Testis (tissue), 2 donors: ENCODE measurements around the gene TXLNB.

ENCODE experiments used
- POLR2A ChIP-seq: fragments of 450-650 bp; IDR thresholded peaks from one replicate; pipeline ENCODE4 v1.6.1; 2017; ENCODE audit warnings: antibody characterized with exemption, mild to moderate bottlenecking, moderate library complexity
- TF ChIP-seq, protein P1 (sequence below), 3 experiments: fragments of 450-650 bp in 2 of 3; fragments of 200-600 bp in 1 of 3; sonication (generic) in 1 of 3; IDR thresholded peaks; one replicate each; pipeline ENCODE4 v1.5.1; 2016 to 2019; ENCODE audit warnings: antibody characterized with exemption in 3 of 3, mild to moderate bottlenecking in 2 of 3, moderate library complexity in 1 of 3

DNA sequence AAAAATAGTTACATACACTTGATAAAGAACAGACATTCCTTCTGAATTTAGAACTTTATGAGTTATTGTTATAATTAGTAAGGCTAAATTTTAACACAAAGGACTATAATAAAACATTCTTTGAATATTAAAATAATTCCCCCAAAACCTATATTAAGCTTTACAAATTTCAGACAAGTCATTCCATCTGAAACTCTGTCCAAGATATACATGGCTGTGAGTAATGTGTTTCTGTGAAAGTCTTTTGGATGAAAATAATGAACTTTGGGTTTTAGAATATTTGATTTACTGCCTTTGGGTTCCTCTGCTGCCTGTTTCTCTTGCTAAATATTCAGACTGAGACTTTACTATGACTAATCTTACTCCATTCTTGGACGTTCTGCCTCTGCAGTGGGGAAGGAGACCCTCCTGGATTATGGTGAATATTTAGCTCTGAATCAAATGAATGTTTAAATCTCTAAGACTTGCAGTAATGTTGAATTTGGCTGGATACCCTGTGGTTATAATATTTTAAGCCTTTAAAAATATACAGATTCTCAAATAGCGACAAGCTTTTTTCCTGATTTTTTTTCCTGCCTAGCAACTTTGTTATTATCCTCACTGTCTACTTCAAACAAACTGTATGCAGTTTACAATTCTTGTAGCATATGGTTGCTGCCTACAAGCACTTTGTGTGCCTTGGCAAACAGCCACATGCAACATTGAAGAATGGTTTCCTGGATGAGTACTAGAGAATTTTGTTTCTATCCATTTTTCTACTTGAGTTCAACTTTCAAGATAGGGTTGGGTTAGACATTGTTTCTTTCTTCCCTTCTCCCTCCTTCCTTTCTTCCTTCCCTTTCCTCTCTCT lies 51.4 kb downstream of the TXLNB start:
- TF ChIP-seq, protein P1, sequence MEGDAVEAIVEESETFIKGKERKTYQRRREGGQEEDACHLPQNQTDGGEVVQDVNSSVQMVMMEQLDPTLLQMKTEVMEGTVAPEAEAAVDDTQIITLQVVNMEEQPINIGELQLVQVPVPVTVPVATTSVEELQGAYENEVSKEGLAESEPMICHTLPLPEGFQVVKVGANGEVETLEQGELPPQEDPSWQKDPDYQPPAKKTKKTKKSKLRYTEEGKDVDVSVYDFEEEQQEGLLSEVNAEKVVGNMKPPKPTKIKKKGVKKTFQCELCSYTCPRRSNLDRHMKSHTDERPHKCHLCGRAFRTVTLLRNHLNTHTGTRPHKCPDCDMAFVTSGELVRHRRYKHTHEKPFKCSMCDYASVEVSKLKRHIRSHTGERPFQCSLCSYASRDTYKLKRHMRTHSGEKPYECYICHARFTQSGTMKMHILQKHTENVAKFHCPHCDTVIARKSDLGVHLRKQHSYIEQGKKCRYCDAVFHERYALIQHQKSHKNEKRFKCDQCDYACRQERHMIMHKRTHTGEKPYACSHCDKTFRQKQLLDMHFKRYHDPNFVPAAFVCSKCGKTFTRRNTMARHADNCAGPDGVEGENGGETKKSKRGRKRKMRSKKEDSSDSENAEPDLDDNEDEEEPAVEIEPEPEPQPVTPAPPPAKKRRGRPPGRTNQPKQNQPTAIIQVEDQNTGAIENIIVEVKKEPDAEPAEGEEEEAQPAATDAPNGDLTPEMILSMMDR (IDR thresholded peaks at IDR 0.05), result no peak
- no peak for TF ChIP-seq POLR2A
